Heart left ventricle (tissue), 13 donors: ENCODE measurements around the gene OR3A2.
"Not testable (repeated sequence)": the region's sequence is repeated elsewhere in the genome, so short reads cannot be mapped to it uniquely, and the experiment has no call there.

Source experiments
- POLR2A ChIP-seq, 2 donors: fragments of 450-650 bp; IDR thresholded peaks; one replicate each; pipeline ENCODE4 v1.6.1; 2017; ENCODE audit warnings: antibody characterized with exemption in 2 of 2, mild to moderate bottlenecking in 2 of 2, moderate library complexity in 2 of 2
- TF ChIP-seq, protein P1 (sequence below), 12 donors: fragments of 200-600 bp; sonication (generic) in 4 of 12; IDR thresholded peaks; one replicate each; pipeline versions ENCODE4 v1.5.0 to v1.8.0; 2018 to 2022; ENCODE audit warnings: antibody characterized with exemption in 12 of 12, mild to moderate bottlenecking in 5 of 12
- donor health status: ischemic (EF 13 %, LVEDD 7.1; RV severe dilation, severe dysfunction).
- donor health status: DM: no; HTN: yes; CAD: no.
- donor health status: DM: no; HTN: no; CAD: no.
- donor health status: ischemic (EF 25% LVEDD 6.9; RV normal size, moderate dysfunction).
- donor health status: ischemic (EF 25% LVEDD 5.7; RV mildly dilated, moderate dysfunction).
- donor health status: ischemic (EF 35%, LVEDD 5.7; RV mildly dilated, moderate dysfunction).
- donor health status: nonischemic (EF 11% LVEDD 7.7; RV severe dilation, severe dysfunction).
- donor health status: DM: yes; HTN: yes; CAD: no.
- donor health status: PGD.
- donor health status: ischemic (EF 29% LVEDD 5.4; RV normal size, mild dysfunction).
- donor health status: nonischemic (EF 23%, LVEDD 6.1; RV moderate dilation, normal function).

DNA sequence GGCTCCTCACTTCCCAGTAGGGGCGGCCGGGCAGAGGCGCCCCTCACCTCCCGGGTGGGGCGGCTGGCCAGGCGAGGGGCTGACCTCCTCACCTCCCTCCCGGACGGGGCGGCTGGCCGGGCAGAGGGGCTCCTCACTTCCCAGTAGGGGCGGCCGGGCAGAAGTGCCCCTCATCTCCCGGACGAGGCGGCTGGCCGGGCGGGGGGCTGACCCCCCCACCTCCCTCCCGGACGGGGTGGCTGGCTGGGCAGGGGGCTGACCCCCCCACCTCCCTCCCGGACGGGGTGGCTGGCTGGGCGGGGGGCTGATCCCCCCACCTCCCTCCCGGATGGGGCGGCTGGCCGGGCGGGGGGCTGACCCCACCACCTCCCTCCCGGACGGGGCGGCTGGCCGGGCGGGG lies 14.9 kb downstream of the OR3A2 start:
- not testable (repeated sequence) for TF ChIP-seq POLR2A (IDR thresholded peaks at IDR 0.05)
- TF ChIP-seq, protein P1, sequence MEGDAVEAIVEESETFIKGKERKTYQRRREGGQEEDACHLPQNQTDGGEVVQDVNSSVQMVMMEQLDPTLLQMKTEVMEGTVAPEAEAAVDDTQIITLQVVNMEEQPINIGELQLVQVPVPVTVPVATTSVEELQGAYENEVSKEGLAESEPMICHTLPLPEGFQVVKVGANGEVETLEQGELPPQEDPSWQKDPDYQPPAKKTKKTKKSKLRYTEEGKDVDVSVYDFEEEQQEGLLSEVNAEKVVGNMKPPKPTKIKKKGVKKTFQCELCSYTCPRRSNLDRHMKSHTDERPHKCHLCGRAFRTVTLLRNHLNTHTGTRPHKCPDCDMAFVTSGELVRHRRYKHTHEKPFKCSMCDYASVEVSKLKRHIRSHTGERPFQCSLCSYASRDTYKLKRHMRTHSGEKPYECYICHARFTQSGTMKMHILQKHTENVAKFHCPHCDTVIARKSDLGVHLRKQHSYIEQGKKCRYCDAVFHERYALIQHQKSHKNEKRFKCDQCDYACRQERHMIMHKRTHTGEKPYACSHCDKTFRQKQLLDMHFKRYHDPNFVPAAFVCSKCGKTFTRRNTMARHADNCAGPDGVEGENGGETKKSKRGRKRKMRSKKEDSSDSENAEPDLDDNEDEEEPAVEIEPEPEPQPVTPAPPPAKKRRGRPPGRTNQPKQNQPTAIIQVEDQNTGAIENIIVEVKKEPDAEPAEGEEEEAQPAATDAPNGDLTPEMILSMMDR (IDR thresholded peaks at IDR 0.05), result not testable (repeated sequence)
